Muscle of leg (tissue), 11 donors: ENCODE data around the gene MPP3. TPM values are rescaled to one million over a fixed set of nuclear protein-coding genes. Genes with fewer than 3 reads are reported as not detected.
"Not testable (repeated sequence)": the region's sequence is repeated elsewhere in the genome, so short reads cannot be mapped to it uniquely, and the experiment has no call there.

Experiments used
- DNase-seq: peaks from one replicate; pipeline ENCODE4 v3.0.0; 2013
- H3K27ac ChIP-seq: one replicate; pipeline ENCODE4 v1.5.1; 2013; ENCODE audit warnings: mild to moderate bottlenecking, low read length, control low read depth
- H3K27me3 ChIP-seq: one replicate; pipeline ENCODE4 v1.6.1; 2013; ENCODE audit warnings: low read length; ENCODE audit not compliant: control insufficient read depth, insufficient read depth
- H3K36me3 ChIP-seq: one replicate; pipeline ENCODE4 v1.6.1; 2013; ENCODE audit warnings: low read length; ENCODE audit not compliant: control insufficient read depth, insufficient read depth
- H3K4me1 ChIP-seq: one replicate; pipeline ENCODE4 v1.6.1; 2013; ENCODE audit warnings: low read length; ENCODE audit not compliant: control insufficient read depth, insufficient read depth
- H3K4me3 ChIP-seq: one replicate; pipeline ENCODE4 v1.5.1; 2013; ENCODE audit warnings: low read length, control low read depth
- H3K9me3 ChIP-seq: replicated peaks from 2 replicates; pipeline ENCODE4 v1.6.1; 2013; ENCODE audit warnings: low read depth, low read length; ENCODE audit not compliant: control insufficient read depth
- WGBS: methylation state at CpG from one replicate; pipeline ENCODE4 v1.1.5; 2013; ENCODE audit warnings: missing lambda C conversion rate; ENCODE audit not compliant: insufficient coverage; 5-methylcytosine and 5-hydroxymethylcytosine counted together
- polyA plus RNA-seq, 8 donors: library from polyadenylated mRNA; unstranded; fragments of 120-200 nt; gene quantifications; one replicate each; pipeline versions ENCODE4 v1.2.1 to v1.2.3, GENCODE V29; 2013; ENCODE audit warnings: inconsistent platforms in 1 of 8, low replicate concordance in 1 of 8; ENCODE audit not compliant: insufficient read length in 8 of 8, insufficient read depth in 1 of 8
- total RNA-seq: library from RNA; stranded (reverse); fragments of 120-200 nt; gene quantifications from one replicate; pipeline ENCODE4 v1.2.4, GENCODE V29; 2013

MPP3 gene
- total and polyA plus RNA-seq, 9 donors: 3.6 to 7.1 (median 6.1) TPM

DNA sequence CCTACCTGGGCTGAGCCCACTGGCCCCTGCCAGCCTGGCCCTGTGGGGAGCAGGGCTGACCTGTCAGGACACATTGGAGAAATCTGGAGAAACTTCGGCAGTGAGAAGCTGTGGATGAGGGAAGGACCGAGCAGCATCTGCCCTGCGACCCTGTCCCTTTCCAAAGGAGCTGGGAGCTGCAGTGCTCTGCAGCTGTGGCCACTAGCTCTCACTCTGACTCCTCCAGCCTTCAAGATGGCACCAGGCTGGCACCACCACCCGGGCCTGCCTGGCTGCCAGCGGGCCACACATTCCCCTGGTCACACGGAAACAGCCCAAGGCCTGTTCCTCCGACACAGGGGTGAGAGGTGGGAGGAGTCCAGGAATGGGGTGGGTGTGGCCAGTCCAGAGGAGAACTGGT lies 44.1 kb upstream of the MPP3 start:
- H3K9me3 ChIP-seq: no peaks in the 10 kb centered on the region
- H3K36me3 ChIP-seq: peaks cover 5% of the 10 kb centered on the region
- H3K4me3 ChIP-seq: no peak overlapping the region
- 71% methylated on average over 7 of the region's 7 CpGs for WGBS
- peaks cover 21% of the 10 kb centered on the region for H3K4me1 ChIP-seq
- DNase-seq: no peak
- peaks cover 2% of the 10 kb centered on the region for H3K27me3 ChIP-seq
- H3K27ac ChIP-seq: no peak overlapping the region

GRCh38 chr17:43875476-43876147 lies 42.7 kb upstream of the MPP3 start:
- 100% methylated on average over 1 of the region's 3 CpGs for WGBS
- Histone ChIP-seq H3K4me3 (no peak overlapping the region), H3K36me3 (peaks cover 3% of the 10 kb centered on the region), H3K27ac (no peak overlapping the region), H3K27me3 (peaks cover 2% of the 10 kb centered on the region), H3K4me1 (peaks cover 21% of the 10 kb centered on the region), H3K9me3 (no peaks in the 10 kb centered on the region)
- no peak for DNase-seq

- Histone ChIP-seq H3K27ac (no peak overlapping the region), H3K36me3 (peaks cover 3% of the 10 kb centered on the region), H3K4me1 (peaks cover 12% of the 10 kb centered on the region), H3K9me3 (no peaks in the 10 kb centered on the region), H3K4me3 (no peak overlapping the region), H3K27me3 (peaks cover 5% of the 10 kb centered on the region)
- no peak for DNase-seq
- WGBS: 70% methylated on average over 2 of the region's 3 CpGs
These were observed 41.3 kb upstream of the MPP3 start for GRCh38 chr17:43874293-43874692.

DNA sequence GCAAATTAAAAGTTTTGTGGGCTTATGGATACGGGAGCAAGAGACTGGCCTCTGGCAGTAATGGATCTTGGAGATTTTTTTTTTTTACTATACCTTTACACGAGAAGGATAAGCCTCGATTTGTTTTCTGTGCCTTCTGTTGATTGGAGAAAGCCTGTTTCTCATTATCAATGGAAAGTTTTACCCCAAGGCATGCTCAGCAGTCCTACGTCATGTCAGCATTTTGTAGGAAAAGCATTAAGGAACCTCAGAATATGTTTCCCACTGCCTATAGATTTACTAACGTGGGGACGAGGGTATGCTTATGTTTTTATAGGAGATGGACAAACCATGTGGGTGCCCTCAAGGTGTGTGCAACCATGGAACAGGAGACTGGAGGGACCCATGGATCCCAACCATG lies 40.9 kb upstream of the MPP3 start:
- Histone ChIP-seq H3K27me3 (peaks cover 5% of the 10 kb centered on the region), H3K27ac (no peak overlapping the region), H3K4me1 (peaks cover 7% of the 10 kb centered on the region), H3K4me3 (no peak overlapping the region), H3K36me3 (peaks cover 3% of the 10 kb centered on the region), H3K9me3 (no peaks in the 10 kb centered on the region)
- WGBS: no CpG with 5 or more reads among the region's 6 CpGs
- no peak for DNase-seq

DNA sequence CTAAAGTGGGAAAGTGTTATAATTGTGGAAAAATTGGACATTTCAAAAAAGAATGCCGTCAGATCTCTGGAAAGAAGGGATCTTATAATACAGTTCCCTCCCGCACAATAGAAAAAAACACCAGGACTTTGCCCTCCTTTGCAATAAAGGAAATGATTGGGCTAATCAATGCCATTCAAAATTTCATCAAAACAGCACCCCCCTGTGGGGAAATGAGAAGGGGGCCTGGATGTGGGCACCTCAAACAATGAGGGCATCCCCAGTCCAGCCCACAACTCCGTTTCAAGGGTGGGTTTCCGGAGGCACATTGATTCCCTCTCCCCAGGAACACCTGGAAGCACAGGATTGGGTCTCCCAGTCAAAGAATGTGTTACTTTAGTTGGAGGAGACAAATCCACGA lies 40.1 kb upstream of the MPP3 start:
- Histone ChIP-seq H3K4me1 (no peaks in the 10 kb centered on the region), H3K9me3 (no peaks in the 10 kb centered on the region), H3K27me3 (peaks cover 5% of the 10 kb centered on the region), H3K27ac (no peak overlapping the region), H3K4me3 (no peak overlapping the region), H3K36me3 (peaks cover 3% of the 10 kb centered on the region)
- 0% methylated on average over 1 of the region's 5 CpGs for WGBS
- no peak for DNase-seq

GRCh38 chr17:43871946-43872690 lies 39.2 kb upstream of the MPP3 start:
- Histone ChIP-seq H3K4me3 (no peak overlapping the region), H3K36me3 (peaks cover under 1% of the 10 kb centered on the region), H3K27ac (no peak overlapping the region), H3K4me1 (no peaks in the 10 kb centered on the region), H3K27me3 (peaks cover 5% of the 10 kb centered on the region), H3K9me3 (no peaks in the 10 kb centered on the region)
- 55% methylated on average over 9 of the region's 14 CpGs for WGBS
- no peak for DNase-seq

DNA sequence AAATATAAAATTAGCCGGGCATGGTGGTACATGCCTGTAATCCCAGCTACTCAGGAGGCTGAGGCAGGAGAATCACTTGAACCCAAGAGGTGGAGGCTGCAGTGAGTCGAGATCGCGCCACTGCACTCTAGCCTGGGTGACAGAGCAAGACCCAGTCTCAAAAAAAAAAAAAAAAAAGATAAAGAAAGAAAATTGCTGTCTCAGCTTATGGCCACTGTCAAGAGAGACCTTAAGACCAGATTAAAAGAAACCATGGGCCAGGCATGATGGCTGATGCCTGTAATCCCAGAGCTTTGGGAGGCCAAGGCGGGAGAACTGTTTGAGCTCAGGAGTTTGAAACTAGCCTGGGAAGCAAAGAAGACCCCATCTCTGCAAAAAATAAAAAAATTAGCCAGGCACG lies 36.1 kb upstream of the MPP3 start:
- 86% methylated on average over 1 of the region's 6 CpGs for WGBS

GRCh38 chr17:43868226-43868994 lies 35.5 kb upstream of the MPP3 start:
- no peak overlapping the region for H3K27ac ChIP-seq
- no peaks in the 10 kb centered on the region for H3K9me3 ChIP-seq
- peaks cover 11% of the 10 kb centered on the region for H3K27me3 ChIP-seq
- H3K4me3 ChIP-seq: no peak overlapping the region
- H3K4me1 ChIP-seq: no peaks in the 10 kb centered on the region
- H3K36me3 ChIP-seq: no peaks in the 10 kb centered on the region
- 83% methylated on average over 9 of the region's 10 CpGs for WGBS
- no peak for DNase-seq

More for the DNA sequence above, 36.1 kb upstream of the MPP3 start:
- H3K36me3 ChIP-seq, H3K9me3 ChIP-seq, H3K4me3 ChIP-seq, H3K4me1 ChIP-seq, DNase-seq, H3K27ac ChIP-seq: not testable (repeated sequence)
- H3K27me3 ChIP-seq: peaks cover 11% of the 10 kb centered on the region

DNA sequence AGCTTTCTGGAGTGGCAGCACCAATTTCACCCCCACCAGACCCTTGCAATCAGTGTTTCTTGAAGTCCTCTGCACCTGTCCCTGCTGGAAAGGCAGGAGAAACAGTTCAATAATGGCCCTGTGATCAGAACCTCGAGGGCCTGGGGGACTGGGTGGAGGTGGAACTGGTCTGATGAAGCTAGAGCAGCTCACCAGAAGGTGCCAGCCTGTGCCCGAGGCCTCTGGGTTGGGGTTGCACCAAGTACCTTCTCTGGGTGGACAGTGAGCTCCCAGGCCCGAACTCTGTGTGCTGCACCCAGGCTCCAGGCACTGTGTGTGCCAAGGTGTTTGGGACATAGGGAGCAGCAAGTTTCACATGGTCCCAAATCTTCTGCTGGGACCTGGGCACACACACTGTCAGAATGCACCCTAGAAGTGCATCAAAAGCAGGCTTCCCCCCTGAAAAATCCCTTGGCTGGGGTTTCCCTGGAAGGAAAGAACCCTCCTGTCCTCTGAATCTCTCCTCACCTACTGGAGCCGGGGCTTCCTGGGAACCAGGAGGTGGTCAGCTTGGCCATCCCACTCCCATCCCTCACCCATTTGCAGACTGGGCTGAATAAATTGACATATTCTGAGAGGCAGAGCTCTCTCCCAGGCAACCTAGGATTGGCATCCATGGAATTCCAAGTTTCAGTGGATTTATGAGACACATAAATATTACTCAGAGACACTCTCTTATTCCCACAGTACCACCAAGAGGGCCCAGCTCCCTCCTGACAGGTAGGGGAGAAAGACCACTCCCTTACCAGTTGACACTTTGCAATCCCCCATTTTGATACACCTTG lies 31.4 kb upstream of the MPP3 start:
- Histone ChIP-seq H3K27ac (no peak overlapping the region), H3K27me3 (peaks cover 6% of the 10 kb centered on the region), H3K4me1 (no peaks in the 10 kb centered on the region), H3K36me3 (no peaks in the 10 kb centered on the region), H3K4me3 (no peak overlapping the region), H3K9me3 (no peaks in the 10 kb centered on the region)
- no peak for DNase-seq
- WGBS: 62% methylated on average over 2 of the region's 4 CpGs
